Keratinocyte (primary cell): ENCODE data around the gene LSM3. TPM values are rescaled to one million over a fixed set of nuclear protein-coding genes. Genes with fewer than 3 reads are reported as not detected.

ENCODE experiments used
- DNase-seq: peaks from one replicate; pipeline ENCODE4 v3.0.0-alpha.2; 2011; ENCODE audit warnings: low read depth, missing footprints, low spot score
- FAIRE-seq: peaks from 2 replicates; lab custom pipeline; 2011; peaks lifted over from hg19 to GRCh38; lab: Jason Lieb, UNC
- H2AFZ ChIP-seq: 2 replicates; pipeline ENCODE4 v1.6.0; 2012; ENCODE audit warnings: low read length, control low read depth, inconsistent platforms; ENCODE audit not compliant: control insufficient read depth
- H3K27ac ChIP-seq: 2 replicates; pipeline ENCODE4 v1.5.1; 2011; ENCODE audit warnings: low read length; ENCODE audit not compliant: control insufficient read depth, insufficient read depth
- H3K27me3 ChIP-seq: 3 replicates; pipeline ENCODE4 v1.6.0; 2011; ENCODE audit warnings: low read length; ENCODE audit not compliant: control insufficient read depth, insufficient read depth; ENCODE audit errors: extremely low read depth
- H3K36me3 ChIP-seq, 2 experiments: 2 replicates in 1 of 2; 3 replicates in 1 of 2; pipeline ENCODE4 v1.5.1; 2011; ENCODE audit warnings: low read length in 2 of 2, mild to moderate bottlenecking in 1 of 2; ENCODE audit not compliant: control insufficient read depth in 2 of 2, insufficient read depth in 2 of 2; ENCODE audit errors: extremely low read depth in 1 of 2
- H3K4me1 ChIP-seq: 3 replicates; pipeline ENCODE4 v1.5.1; 2011; ENCODE audit warnings: low read length; ENCODE audit not compliant: control insufficient read depth, insufficient read depth; ENCODE audit errors: extremely low read depth
- H3K4me2 ChIP-seq: 3 replicates; pipeline ENCODE4 v1.6.0; 2011; ENCODE audit warnings: low read depth, low read length; ENCODE audit not compliant: control insufficient read depth, insufficient read depth; ENCODE audit errors: extremely low read depth
- H3K4me3 ChIP-seq, 3 experiments: fragments of 200-600 bp in 1 of 3; sonication (generic) in 1 of 3; 2 replicates in 2 of 3; 3 replicates in 1 of 3; pipeline ENCODE4 v1.5.1; 2011 to 2016; ENCODE audit warnings: low read length in 3 of 3, mild to moderate bottlenecking in 3 of 3, control low read depth in 2 of 3, inconsistent platforms in 1 of 3, low read depth in 1 of 3, mixed read lengths in 1 of 3, mixed run types in 1 of 3, moderate library complexity in 1 of 3; ENCODE audit not compliant: control insufficient read depth in 2 of 3, insufficient read depth in 2 of 3; ENCODE audit errors: extremely low read depth in 1 of 3
- H3K79me2 ChIP-seq: 2 replicates; pipeline ENCODE4 v1.6.0; 2012; ENCODE audit warnings: low read length; ENCODE audit not compliant: control insufficient read depth, insufficient read depth
- H3K9ac ChIP-seq: 3 replicates; pipeline ENCODE4 v1.6.0; 2011; ENCODE audit warnings: low read length; ENCODE audit not compliant: control insufficient read depth, insufficient read depth; ENCODE audit errors: extremely low read depth
- H3K9me1 ChIP-seq: 3 replicates; pipeline ENCODE4 v1.6.0; 2011; ENCODE audit warnings: low read length; ENCODE audit not compliant: control insufficient read depth, insufficient read depth; ENCODE audit errors: extremely low read depth
- H3K9me3 ChIP-seq: 2 replicates; pipeline ENCODE4 v1.5.1; 2012; ENCODE audit warnings: low read depth, low read length; ENCODE audit not compliant: control insufficient read depth
- H4K20me1 ChIP-seq: 3 replicates; pipeline ENCODE4 v1.6.0; 2011; ENCODE audit warnings: low read length; ENCODE audit not compliant: control insufficient read depth, insufficient read depth; ENCODE audit errors: extremely low read depth
- EZH2 ChIP-seq: IDR thresholded peaks from one replicate; pipeline ENCODE4 v1.6.1; 2012; ENCODE audit warnings: inconsistent platforms, mild to moderate bottlenecking, low read length, moderate library complexity
- dilution Hi-C: fragments of 300-500 bp; cut with MboI; formaldehyde crosslinking; loops from one replicate; pipeline ENCODE4 v1.7.0; 2020; ENCODE audit warnings: low sequenced_read_pairs; ENCODE audit not compliant: extremely low pct_ligation_motif_present
- polyA plus RNA-seq, 5 experiments: library from polyadenylated mRNA; depleted of rRNA in 3 of 5; stranded (reverse) in 3 of 5; stranded (forward) in 1 of 5; unstranded in 1 of 5; fragments of >200 nt; gene quantifications; 1 replicate in 1 of 5; 2 replicates in 3 of 5; 3 replicates in 1 of 5; pipeline versions ENCODE4 v1.2.1 to v1.2.3, GENCODE V29; 2011 to 2012; ENCODE audit warnings: missing spikeins in 2 of 5, low read depth in 1 of 5, low replicate concordance in 1 of 5
- TF ChIP-seq, protein P1 (sequence below), 3 experiments: IDR thresholded peaks in 1 of 3; conservative IDR thresholded peaks in 1 of 3; optimal IDR thresholded peaks in 1 of 3; 2 replicates in 2 of 3; 3 replicates in 1 of 3; pipeline versions ENCODE3 to v1.5.1; 2011; ENCODE audit warnings: low read length in 3 of 3, mild to moderate bottlenecking in 3 of 3, moderate library complexity in 2 of 3, control low read depth in 1 of 3, inconsistent platforms in 1 of 3; ENCODE audit not compliant: insufficient read depth in 2 of 3; ENCODE audit errors: extremely low read depth in 1 of 3

Gene LSM3
- polyA plus RNA-seq, 1 donor (not counting 4 experiments of a cell fraction or from before 2014, with no cell fraction given) = 26.1 TPM

DNA sequence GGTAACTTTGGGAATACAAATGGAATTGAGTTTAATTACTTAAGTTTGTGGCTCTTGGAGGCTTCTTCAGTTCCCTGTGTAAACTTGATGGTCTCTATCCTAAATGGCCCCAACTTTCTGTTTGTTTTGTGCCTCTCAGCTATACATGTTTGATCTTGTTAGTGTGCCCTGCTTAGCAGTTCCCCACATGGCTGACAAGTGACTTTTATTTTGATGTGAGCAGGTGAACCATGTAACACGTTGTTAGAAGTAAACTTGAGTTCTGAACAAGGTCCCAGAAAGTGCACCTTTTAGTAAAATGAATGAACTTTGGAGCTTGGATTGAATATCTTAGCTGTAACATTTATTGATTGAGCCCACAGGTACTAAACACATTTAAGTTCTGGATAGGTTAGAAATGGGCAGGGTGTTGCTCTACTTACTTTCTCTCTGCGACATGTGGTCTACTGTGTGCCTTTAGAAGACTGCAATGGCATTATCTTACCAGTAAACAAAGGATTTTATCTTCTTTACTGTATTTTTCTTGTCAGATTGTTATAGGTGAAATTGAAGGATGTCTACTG, 4.5 kb downstream of the LSM3 start:
- peaks cover 62% of the 10 kb centered on the region for H3K79me2 ChIP-seq
- peak overlapping the region; percentile 34 for H3K9ac ChIP-seq
- peaks cover 4 to 10% of the 10 kb centered on the region in 2 experiments for H3K36me3 ChIP-seq
- no peak overlapping the region for H3K4me3 ChIP-seq
- H3K9me1 ChIP-seq = no peaks in the 10 kb centered on the region
- H3K27me3 ChIP-seq = no peaks in the 10 kb centered on the region
- TF ChIP-seq, protein P1, sequence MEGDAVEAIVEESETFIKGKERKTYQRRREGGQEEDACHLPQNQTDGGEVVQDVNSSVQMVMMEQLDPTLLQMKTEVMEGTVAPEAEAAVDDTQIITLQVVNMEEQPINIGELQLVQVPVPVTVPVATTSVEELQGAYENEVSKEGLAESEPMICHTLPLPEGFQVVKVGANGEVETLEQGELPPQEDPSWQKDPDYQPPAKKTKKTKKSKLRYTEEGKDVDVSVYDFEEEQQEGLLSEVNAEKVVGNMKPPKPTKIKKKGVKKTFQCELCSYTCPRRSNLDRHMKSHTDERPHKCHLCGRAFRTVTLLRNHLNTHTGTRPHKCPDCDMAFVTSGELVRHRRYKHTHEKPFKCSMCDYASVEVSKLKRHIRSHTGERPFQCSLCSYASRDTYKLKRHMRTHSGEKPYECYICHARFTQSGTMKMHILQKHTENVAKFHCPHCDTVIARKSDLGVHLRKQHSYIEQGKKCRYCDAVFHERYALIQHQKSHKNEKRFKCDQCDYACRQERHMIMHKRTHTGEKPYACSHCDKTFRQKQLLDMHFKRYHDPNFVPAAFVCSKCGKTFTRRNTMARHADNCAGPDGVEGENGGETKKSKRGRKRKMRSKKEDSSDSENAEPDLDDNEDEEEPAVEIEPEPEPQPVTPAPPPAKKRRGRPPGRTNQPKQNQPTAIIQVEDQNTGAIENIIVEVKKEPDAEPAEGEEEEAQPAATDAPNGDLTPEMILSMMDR (optimal IDR thresholded peaks at IDR 0.05 in 1 of 3, IDR thresholded peaks at IDR 0.05 in 1 of 3, conservative IDR thresholded peaks at IDR 0.05 in 1 of 3; ENCODE audit: extremely low read depth in 1 of 3, insufficient read depth in 2 of 3, low read length in 3 of 3) = no peak
- no peak for TF ChIP-seq EZH2
- peaks cover 31% of the 10 kb centered on the region for H3K4me1 ChIP-seq
- dilution Hi-C loops = no loop called here
- no peak for DNase-seq
- no peaks in the 10 kb centered on the region for H4K20me1 ChIP-seq
- H3K9me3 ChIP-seq = no peaks in the 10 kb centered on the region
- no peak for FAIRE-seq
- H3K27ac ChIP-seq = peak overlapping the region; percentile 57
- peak overlapping the region; percentile 45 for H3K4me2 ChIP-seq
- H2AFZ ChIP-seq = no peak overlapping the region

DNA sequence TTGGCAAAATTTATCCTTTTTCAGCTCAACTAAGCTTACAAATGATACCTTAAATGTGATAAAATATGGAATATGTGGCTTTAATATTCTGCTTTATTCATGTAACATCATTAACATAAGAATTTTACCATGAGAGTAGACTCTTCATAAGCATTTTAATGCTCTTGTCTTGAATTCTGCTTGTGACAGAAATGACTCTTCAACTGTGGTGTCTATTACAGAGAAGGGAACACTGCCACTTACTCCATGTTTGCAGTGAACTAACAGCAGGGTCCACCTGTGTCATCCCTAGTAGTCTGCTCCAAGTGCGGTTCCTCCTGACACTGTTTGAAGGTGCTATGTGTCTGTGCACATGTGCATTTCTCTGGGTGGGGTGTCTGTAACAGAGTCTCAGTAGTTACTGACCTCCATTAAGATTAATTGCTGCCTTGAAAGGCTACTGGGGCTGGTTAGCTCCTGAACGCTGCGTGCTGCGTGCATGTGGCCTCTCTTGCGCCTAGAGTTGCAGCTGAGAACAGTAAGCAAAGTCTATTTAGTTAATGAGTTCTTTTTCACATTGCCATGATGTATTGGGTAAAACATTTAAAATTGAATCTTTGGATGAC, 8.3 kb downstream of the LSM3 start:
- peaks cover 4 to 10% of the 10 kb centered on the region in 2 experiments for H3K36me3 ChIP-seq
- DNase-seq (no peak), FAIRE-seq (no peak)
- no peak overlapping the region for H3K9ac ChIP-seq
- dilution Hi-C loops = no loop called here
- H4K20me1 ChIP-seq = no peaks in the 10 kb centered on the region
- H3K4me1 ChIP-seq = peaks cover 13% of the 10 kb centered on the region
- H3K27me3 ChIP-seq = no peaks in the 10 kb centered on the region
- H2AFZ ChIP-seq = no peak overlapping the region
- H3K4me2 ChIP-seq = no peak overlapping the region
- H3K9me3 ChIP-seq = no peaks in the 10 kb centered on the region
- no peak overlapping the region for H3K27ac ChIP-seq
- H3K4me3 ChIP-seq = no peak overlapping the region
- H3K9me1 ChIP-seq = no peaks in the 10 kb centered on the region
- peaks cover 63% of the 10 kb centered on the region for H3K79me2 ChIP-seq
- TF ChIP-seq, protein P1 (optimal IDR thresholded peaks at IDR 0.05 in 1 of 3, IDR thresholded peaks at IDR 0.05 in 1 of 3, conservative IDR thresholded peaks at IDR 0.05 in 1 of 3; ENCODE audit: extremely low read depth in 1 of 3, insufficient read depth in 2 of 3, low read length in 3 of 3) = no peak
- TF ChIP-seq EZH2 = no peak
